ENCODE results near the gene PARVB. TPM values are rescaled to one million over a fixed set of nuclear protein-coding genes. Genes with fewer than 3 reads are reported as not detected.

The PARVB gene
- total RNA-seq, 1 donor from 2014 or later: 12.7 TPM

- H3K27ac Mint-ChIP-seq: no peak overlapping the region
- H3K4me1 Mint-ChIP-seq: peaks cover 4% of the 10 kb centered on the region
- Histone ChIP-seq H3K4me3 (no peak overlapping the region), H4K20me1 (ENCODE audit: low read depth) (no peaks in the 10 kb centered on the region), H3K9me3 (ENCODE audit: low read depth) (no peaks in the 10 kb centered on the region), H2AFZ (replicated peaks) (no peak overlapping the region), H3F3A (ENCODE audit: low read depth) (no peaks in the 10 kb centered on the region), H3K27ac (no peak overlapping the region), H3K9ac (no peak overlapping the region), H3K36me3 (no peaks in the 10 kb centered on the region), H3K4me1 (peaks cover 3% of the 10 kb centered on the region), H3K4me2 (no peak overlapping the region), H3K79me2 (ENCODE audit: low read depth) (no peaks in the 10 kb centered on the region), H3K27me3 (no peaks in the 10 kb centered on the region)
- H3K36me3 Mint-ChIP-seq: no peaks in the 10 kb centered on the region
- TF ChIP-seq EZH2 (IDR thresholded peaks at IDR 0.05) (no peak), EZH2phosphoT487 (IDR thresholded peaks at IDR 0.05) (no peak), CTCF (IDR thresholded peaks at IDR 0.05) (no peak)
- peaks cover 2% of the 10 kb centered on the region for H3K27me3 Mint-ChIP-seq (ENCODE audit: insufficient read depth, low read depth)
- no peaks in the 10 kb centered on the region for H3K9me3 Mint-ChIP-seq
- DNase-seq (ENCODE audit: low spot score): no peak
- no peak overlapping the region for H3K4me3 Mint-ChIP-seq
These were observed 163.6 kb downstream of the PARVB start for GRCh38 chr22:44187652-44188230.

GRCh38 chr22:44188316-44188715, 164.2 kb downstream of the PARVB start:
- H3K4me1 ChIP-seq: peaks cover 3% of the 10 kb centered on the region
- Mint-ChIP-seq H3K9me3 (no peaks in the 10 kb centered on the region), H3K4me1 (peaks cover 4% of the 10 kb centered on the region), H3K4me3 (no peak overlapping the region), H3K36me3 (no peaks in the 10 kb centered on the region), H3K27ac (no peak overlapping the region), H3K27me3 (ENCODE audit: insufficient read depth, low read depth) (peaks cover 2% of the 10 kb centered on the region)
- no peak overlapping the region for H2AFZ ChIP-seq (replicated peaks)
- no peaks in the 10 kb centered on the region for H3K36me3 ChIP-seq
- no peak overlapping the region for H3K4me2 ChIP-seq
- H3K79me2 ChIP-seq (ENCODE audit: low read depth): no peaks in the 10 kb centered on the region
- no peaks in the 10 kb centered on the region for H3K9me3 ChIP-seq (ENCODE audit: low read depth)
- no peak for DNase-seq (ENCODE audit: low spot score)
- H3K27me3 ChIP-seq: no peaks in the 10 kb centered on the region
- H4K20me1 ChIP-seq (ENCODE audit: low read depth): no peaks in the 10 kb centered on the region
- no peak overlapping the region for H3K4me3 ChIP-seq
- no peaks in the 10 kb centered on the region for H3F3A ChIP-seq (ENCODE audit: low read depth)
- no peak overlapping the region for H3K27ac ChIP-seq
- TF ChIP-seq CTCF (IDR thresholded peaks at IDR 0.05) (no peak), EZH2phosphoT487 (IDR thresholded peaks at IDR 0.05) (no peak), EZH2 (IDR thresholded peaks at IDR 0.05) (no peak)
- H3K9ac ChIP-seq: no peak overlapping the region

- Histone ChIP-seq H2AFZ (replicated peaks) (no peak overlapping the region), H3K79me2 (ENCODE audit: low read depth) (no peaks in the 10 kb centered on the region), H3K4me2 (no peak overlapping the region), H3K27ac (no peak overlapping the region), H3K9ac (no peak overlapping the region), H4K20me1 (ENCODE audit: low read depth) (no peaks in the 10 kb centered on the region), H3K4me1 (peaks cover 3% of the 10 kb centered on the region), H3F3A (ENCODE audit: low read depth) (no peaks in the 10 kb centered on the region), H3K27me3 (no peaks in the 10 kb centered on the region), H3K4me3 (no peak overlapping the region), H3K9me3 (ENCODE audit: low read depth) (no peaks in the 10 kb centered on the region), H3K36me3 (no peaks in the 10 kb centered on the region)
- Mint-ChIP-seq H3K4me1 (peaks cover 4% of the 10 kb centered on the region), H3K27me3 (ENCODE audit: insufficient read depth, low read depth) (peaks cover 2% of the 10 kb centered on the region), H3K4me3 (no peak overlapping the region), H3K27ac (no peak overlapping the region), H3K36me3 (no peaks in the 10 kb centered on the region), H3K9me3 (no peaks in the 10 kb centered on the region)
- no peak for TF ChIP-seq CTCF (IDR thresholded peaks at IDR 0.05)
- no peak for TF ChIP-seq EZH2phosphoT487 (IDR thresholded peaks at IDR 0.05)
- TF ChIP-seq EZH2 (IDR thresholded peaks at IDR 0.05): no peak
- DNase-seq (ENCODE audit: low spot score): no peak
These were observed 165.0 kb downstream of the PARVB start for GRCh38 chr22:44188986-44189630.

Measured in neural progenitor cell (in vitro differentiated cells).